ENCODE results near the gene PCBP3.

DNA sequence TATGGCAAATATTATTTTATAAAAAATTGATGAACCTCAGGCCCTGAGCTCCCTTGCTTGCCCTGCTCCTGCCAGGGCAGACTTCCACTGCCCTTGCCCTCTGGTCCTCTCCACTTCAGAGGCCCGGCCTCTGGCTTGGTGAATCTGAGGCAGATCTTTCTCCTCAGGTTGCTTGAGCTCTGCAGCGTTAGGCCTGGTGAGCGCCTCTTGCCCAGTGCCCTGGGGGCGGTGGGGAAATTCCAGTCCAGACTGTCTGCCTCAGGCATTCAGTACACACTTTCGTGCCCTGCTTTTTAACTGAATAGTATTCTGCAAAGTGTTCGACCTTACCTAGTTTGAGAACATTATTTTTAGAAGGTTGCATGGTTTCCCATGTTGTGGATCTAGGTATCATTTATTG, 98.2 kb downstream of the PCBP3 start:
- TF ChIP-seq, protein P1, sequence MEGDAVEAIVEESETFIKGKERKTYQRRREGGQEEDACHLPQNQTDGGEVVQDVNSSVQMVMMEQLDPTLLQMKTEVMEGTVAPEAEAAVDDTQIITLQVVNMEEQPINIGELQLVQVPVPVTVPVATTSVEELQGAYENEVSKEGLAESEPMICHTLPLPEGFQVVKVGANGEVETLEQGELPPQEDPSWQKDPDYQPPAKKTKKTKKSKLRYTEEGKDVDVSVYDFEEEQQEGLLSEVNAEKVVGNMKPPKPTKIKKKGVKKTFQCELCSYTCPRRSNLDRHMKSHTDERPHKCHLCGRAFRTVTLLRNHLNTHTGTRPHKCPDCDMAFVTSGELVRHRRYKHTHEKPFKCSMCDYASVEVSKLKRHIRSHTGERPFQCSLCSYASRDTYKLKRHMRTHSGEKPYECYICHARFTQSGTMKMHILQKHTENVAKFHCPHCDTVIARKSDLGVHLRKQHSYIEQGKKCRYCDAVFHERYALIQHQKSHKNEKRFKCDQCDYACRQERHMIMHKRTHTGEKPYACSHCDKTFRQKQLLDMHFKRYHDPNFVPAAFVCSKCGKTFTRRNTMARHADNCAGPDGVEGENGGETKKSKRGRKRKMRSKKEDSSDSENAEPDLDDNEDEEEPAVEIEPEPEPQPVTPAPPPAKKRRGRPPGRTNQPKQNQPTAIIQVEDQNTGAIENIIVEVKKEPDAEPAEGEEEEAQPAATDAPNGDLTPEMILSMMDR (IDR thresholded peaks at IDR 0.05) = no peak
- TF ChIP-seq POLR2A (IDR thresholded peaks at IDR 0.05) = no peak

Measured in lower leg skin (tissue), 3 donors.